ENCODE data around the gene SUN2. TPM values are rescaled to one million over a fixed set of nuclear protein-coding genes. Genes with fewer than 3 reads are reported as not detected.

The SUN2 gene
- total and polyA plus RNA-seq, 2 of the 8 experiments (the other 6 are each of a cell fraction or from before 2014, with no cell fraction given): 5.1 to 10.5 TPM

GRCh38 chr22:38716826-38717225 is 39.0 kb downstream of the SUN2 start:
- Histone ChIP-seq H3K56ac (replicated peaks; ENCODE audit: insufficient read length, low read depth, low read length) (no peak overlapping the region), H4K91ac (replicated peaks; ENCODE audit: insufficient read length, low read length) (peak overlapping the region; percentile 66), H2BK15ac (ENCODE audit: low read length) (no peak overlapping the region), H3K27me3 (replicated peaks in 1 of 4; ENCODE audit: control insufficient read depth in 3 of 4, extremely low read depth in 1 of 4, insufficient read depth in 3 of 4, low read length in 3 of 4) (no peaks in the 10 kb centered on the region), H3K27ac (ENCODE audit: low read depth, low read length) (peak overlapping the region; percentile 15; the same call in 1 of the 2 replicates), H3K9ac (replicated peaks in 1 of 4; ENCODE audit: extremely low read depth in 1 of 4, low read depth in 3 of 4, low read length in 3 of 4) (no peak overlapping the region), H3K4ac (replicated peaks; ENCODE audit: insufficient read length, low read depth, low read length) (no peak overlapping the region), H3K4me2 (ENCODE audit: insufficient read depth in 1 of 2, low read depth in 2 of 2, low read length in 2 of 2) (no peak overlapping the region), H2BK12ac (ENCODE audit: low read depth, low read length) (0 out of 2 replicates have a peak overlapping the region, but pooled peaks have one; percentile 6), H2BK5ac (ENCODE audit: low read depth, low read length) (peak overlapping the region; percentile 73), H3K79me1 (ENCODE audit: low read depth, low read length) (peaks cover 20% of the 10 kb centered on the region), H2AFZ (ENCODE audit: low read length) (no peak overlapping the region), H3K9me3 (ENCODE audit: insufficient read depth in 2 of 2, low read depth in 1 of 2, low read length in 1 of 2) (no peaks in the 10 kb centered on the region), H4K8ac (ENCODE audit: extremely low read depth, insufficient read depth, low read length) (no peak overlapping the region), H2BK120ac (replicated peaks; ENCODE audit: low read depth, low read length) (no peak overlapping the region), H3K23me2 (ENCODE audit: low read depth, low read length) (no peaks in the 10 kb centered on the region), H3K79me2 (ENCODE audit: control insufficient read depth in 1 of 2, insufficient read depth in 2 of 2, low read length in 2 of 2) (peaks cover 3 to 41% of the 10 kb centered on the region in 2 experiments), H4K20me1 (replicated peaks in 1 of 2; ENCODE audit: control insufficient read depth in 1 of 2, insufficient read depth in 2 of 2, low read length in 2 of 2) (peaks cover 3 to 26% of the 10 kb centered on the region in 2 experiments), H4K5ac (ENCODE audit: insufficient read length, low read depth, low read length) (peak overlapping the region; percentile 32), H2BK20ac (ENCODE audit: low read length) (no peak overlapping the region), H3K23ac (ENCODE audit: insufficient read length) (no peak overlapping the region), H3K4me1 (replicated peaks in 1 of 4; ENCODE audit: control insufficient read depth in 3 of 4, insufficient read depth in 4 of 4, low read length in 3 of 4) (peaks cover 4 to 10% (median 6%) of the 10 kb centered on the region in 4 experiments), H3K18ac (ENCODE audit: extremely low read depth, low read length) (no peak overlapping the region), H3K36me3 (ENCODE audit: control insufficient read depth in 2 of 4, insufficient read depth in 4 of 4, low read length in 3 of 4) (peaks cover 4 to 45% (median 21%) of the 10 kb centered on the region in 4 experiments; a peak in 6 of 8 replicates), H3K4me3 (ENCODE audit: extremely low read depth in 1 of 4, insufficient read depth in 2 of 4, low read depth in 3 of 4, low read length in 4 of 4) (no peak overlapping the region), H2AK5ac (ENCODE audit: low read depth, low read length) (no peak overlapping the region), H3K14ac (ENCODE audit: insufficient read length) (no peak overlapping the region)
- ChIA-PET POLR2A (ENCODE audit: partially characterized antibody) (interaction anchor here (1.5 to 5.1 kb wide), 4 partner anchors 10 to 34 kb away, joined by 6 to 39 read pairs (median 7); partner anchors contain the start of genes GTPBP1 and TOMM22), CTCF (ENCODE audit: partially characterized antibody) (interaction anchor here (3.2 to 10.8 kb wide), 3 partner anchors 9 to 18 kb away, joined by 26 to 116 read pairs (median 26); no protein-coding TSS in a partner anchor)
- 87% methylated on average over 9 of the region's 9 CpGs; no CpG with 5 or more reads in 1 of the 2 experiments for WGBS, 2 experiments (ENCODE audit: extremely low coverage in 1 of 2, insufficient coverage in 1 of 2, insufficient read length in 1 of 2, insufficient replicate concordance in 2 of 2, low coverage in 1 of 2, low lambda C conversion rate in 2 of 2, missing lambda C conversion rate in 1 of 2)
- FAIRE-seq (no peak), DNase-seq (ENCODE audit: low read depth in 1 of 2, low spot score in 2 of 2) (no peak)
- TF ChIP-seq EP300 (IDR thresholded peaks at IDR 0.05; ENCODE audit: borderline replicate concordance in 1 of 2, low read depth in 2 of 2, low read length in 2 of 2) (no peak), FOSL1 (IDR thresholded peaks at IDR 0.05; ENCODE audit: insufficient read depth, low read depth, low read length) (no peak), SIRT6 (IDR thresholded peaks at IDR 0.05; ENCODE audit: low read length) (no peak), TEAD4 (IDR thresholded peaks at IDR 0.05; ENCODE audit: low read depth, low read length) (no peak)
